DOHH2 (cell line): Measurements from ENCODE around the gene PEAK3.

Source experiments
- H3F3A ChIP-seq: fragments of 200-600 bp; sonication (generic), shearing (Covaris generic); 2 replicates; pipeline ENCODE4 v1.6.0; 2016; ENCODE audit warnings: antibody characterized with exemption, mild to moderate bottlenecking; ENCODE audit not compliant: control insufficient read depth, insufficient read depth
- H3K27ac ChIP-seq: fragments of 200-600 bp; sonication (generic); 2 replicates; pipeline ENCODE4 v1.5.1; 2014; ENCODE audit warnings: low read depth, mild to moderate bottlenecking, low read length, moderate library complexity
- H3K27me3 ChIP-seq: fragments of 200-600 bp; sonication (generic); 2 replicates; pipeline ENCODE4 v1.6.1; 2014; ENCODE audit warnings: mild to moderate bottlenecking, low read length, mixed read lengths; ENCODE audit not compliant: control insufficient read depth
- H3K36me3 ChIP-seq: fragments of 200-600 bp; sonication (generic); 2 replicates; pipeline ENCODE4 v1.6.1; 2014; ENCODE audit warnings: mild to moderate bottlenecking, low read length, moderate library complexity, mixed read lengths; ENCODE audit not compliant: control insufficient read depth
- H3K4me1 ChIP-seq: fragments of 200-600 bp; sonication (generic); 2 replicates; pipeline ENCODE4 v1.6.1; 2014; ENCODE audit warnings: mild to moderate bottlenecking, low read length, mixed read lengths; ENCODE audit not compliant: control insufficient read depth
- H3K4me2 ChIP-seq: fragments of 200-600 bp; sonication (generic); 2 replicates; pipeline ENCODE4 v1.6.0; 2014; ENCODE audit warnings: mild to moderate bottlenecking, low read length, moderate library complexity
- H3K4me3 ChIP-seq: fragments of 200-600 bp; sonication (generic); 2 replicates; pipeline ENCODE4 v1.5.1; 2014; ENCODE audit warnings: mild to moderate bottlenecking, low read length, mixed read lengths
- H3K79me2 ChIP-seq: fragments of 200-600 bp; sonication (generic); 2 replicates; pipeline ENCODE4 v1.6.1; 2014; ENCODE audit warnings: mild to moderate bottlenecking, low read length, mixed read lengths; ENCODE audit not compliant: control insufficient read depth
- H3K9me2 ChIP-seq: fragments of 200-600 bp; sonication (generic); replicated peaks from 2 replicates; pipeline ENCODE4 v1.6.1; 2014; ENCODE audit warnings: mild to moderate bottlenecking, low read length, mixed read lengths; ENCODE audit not compliant: control insufficient read depth
- H3K9me3 ChIP-seq: fragments of 200-600 bp; sonication (generic); 2 replicates; pipeline ENCODE4 v1.6.1; 2014; ENCODE audit warnings: antibody characterized with exemption, low read length, mixed read lengths; ENCODE audit not compliant: control insufficient read depth, insufficient read depth
- H4K20me1 ChIP-seq: fragments of 200-600 bp; sonication (generic); 2 replicates; pipeline ENCODE4 v1.6.0; 2014; ENCODE audit warnings: low read depth, mild to moderate bottlenecking, antibody characterized with exemption, low read length, moderate library complexity; ENCODE audit not compliant: control insufficient read depth, insufficient read depth
- CTCF ChIP-seq: fragments of 200-600 bp; sonication (generic); IDR thresholded peaks from one replicate; pipeline ENCODE4 v1.5.1; 2014; ENCODE audit warnings: antibody characterized with exemption, mild to moderate bottlenecking, low read depth, low read length; ENCODE audit not compliant: poor library complexity, severe bottlenecking
- EZH2phosphoT487 ChIP-seq: fragments of 200-600 bp; sonication (generic); IDR thresholded peaks from 2 replicates; pipeline ENCODE4 v1.6.1; 2017; ENCODE audit warnings: borderline replicate concordance, mild to moderate bottlenecking, antibody characterized with exemption, low read length, moderate library complexity, mixed read lengths

Gene PEAK3

GRCh38 chr19:2248136-2249009, 33.6 kb downstream of the PEAK3 start:
- H3K36me3 ChIP-seq, result peaks cover 63% of the 10 kb centered on the region
- no peak overlapping the region for H3K4me3 ChIP-seq
- H3K4me1 ChIP-seq, result peaks cover 11% of the 10 kb centered on the region
- no peaks in the 10 kb centered on the region for H3K9me3 ChIP-seq
- H3K27me3 ChIP-seq, result no peaks in the 10 kb centered on the region
- H3K27ac ChIP-seq, result no peak overlapping the region
- TF ChIP-seq EZH2phosphoT487, result no peak
- no peak for TF ChIP-seq CTCF
- H3K79me2 ChIP-seq, result peaks cover 14% of the 10 kb centered on the region
- H4K20me1 ChIP-seq, result no peaks in the 10 kb centered on the region
- H3K9me2 ChIP-seq, result no peaks in the 10 kb centered on the region
- no peak overlapping the region for H3K4me2 ChIP-seq
- no peaks in the 10 kb centered on the region for H3F3A ChIP-seq

DNA sequence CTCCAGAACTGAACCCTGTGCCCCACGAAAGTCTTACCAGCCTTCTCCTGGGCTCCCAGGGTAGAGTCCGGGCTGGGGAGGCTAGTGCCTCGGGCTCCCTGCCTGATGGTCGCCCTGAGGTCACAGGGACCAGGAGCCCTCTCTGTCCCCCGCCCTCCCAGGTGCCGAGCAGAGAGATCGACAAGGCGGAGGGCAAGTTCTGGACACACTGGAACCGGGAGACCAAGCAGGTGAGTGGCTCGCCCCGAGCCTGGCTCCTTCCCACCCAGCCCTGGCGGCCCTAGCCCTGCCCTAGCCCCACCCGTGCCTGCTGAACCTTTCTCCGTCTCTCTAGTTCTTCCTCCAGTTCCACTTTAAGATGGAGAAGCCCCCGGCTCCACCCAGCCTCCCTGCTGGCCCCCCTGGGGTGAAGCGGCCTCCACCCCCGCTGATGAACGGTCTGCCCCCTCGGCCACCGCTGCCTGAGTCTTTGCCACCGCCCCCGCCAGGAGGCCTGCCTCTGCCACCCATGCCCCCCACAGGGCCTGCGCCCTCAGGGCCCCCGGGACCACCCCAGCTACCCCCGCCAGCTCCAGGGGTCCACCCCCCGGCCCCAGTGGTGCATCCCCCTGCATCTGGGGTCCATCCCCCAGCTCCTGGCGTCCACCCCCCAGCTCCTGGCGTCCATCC, 34.4 kb downstream of the PEAK3 start:
- Histone ChIP-seq H3K79me2 (peaks cover 22% of the 10 kb centered on the region), H3K27ac (no peak overlapping the region), H3K36me3 (peaks cover 71% of the 10 kb centered on the region), H3F3A (no peaks in the 10 kb centered on the region), H3K9me3 (no peaks in the 10 kb centered on the region), H3K9me2 (no peaks in the 10 kb centered on the region), H3K4me1 (peaks cover 3% of the 10 kb centered on the region), H3K4me3 (no peak overlapping the region), H3K27me3 (no peaks in the 10 kb centered on the region), H3K4me2 (no peak overlapping the region), H4K20me1 (peaks cover 4% of the 10 kb centered on the region; the same call in 1 of the 2 replicates)
- TF ChIP-seq CTCF, result no peak
- no peak for TF ChIP-seq EZH2phosphoT487

DNA sequence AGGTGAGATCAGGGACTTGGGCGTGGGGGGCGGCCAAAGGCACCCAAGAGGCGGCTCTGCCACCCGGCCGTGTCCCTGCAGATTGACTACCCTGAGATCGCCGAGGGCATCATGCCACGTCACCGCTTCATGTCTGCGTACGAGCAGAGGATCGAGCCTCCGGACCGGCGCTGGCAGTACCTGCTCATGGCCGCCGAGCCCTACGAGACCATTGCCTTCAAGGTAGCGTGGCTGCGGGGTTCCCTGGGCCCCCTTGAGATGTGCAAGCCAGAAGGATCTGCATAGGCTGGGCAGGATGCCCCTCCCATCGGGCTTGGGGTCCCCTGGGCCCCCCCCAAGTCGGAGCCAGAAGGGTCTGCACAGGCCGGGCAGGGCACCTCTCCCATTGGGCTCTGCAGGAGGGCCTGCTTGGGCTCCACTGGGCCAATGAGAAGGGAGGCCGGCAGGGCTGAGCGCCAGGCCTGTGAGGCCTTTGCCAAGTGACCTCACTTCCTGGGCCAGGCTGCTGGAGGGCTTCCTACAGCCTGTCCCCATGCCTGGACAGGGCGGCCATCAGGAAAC, 35.1 kb downstream of the PEAK3 start:
- H3F3A ChIP-seq, result no peaks in the 10 kb centered on the region
- peaks cover 29% of the 10 kb centered on the region for H3K79me2 ChIP-seq
- H3K4me2 ChIP-seq, result no peak overlapping the region
- H3K4me1 ChIP-seq, result no peaks in the 10 kb centered on the region
- H3K9me3 ChIP-seq, result no peaks in the 10 kb centered on the region
- TF ChIP-seq EZH2phosphoT487 (no peak), CTCF (no peak)
- no peak overlapping the region for H3K27ac ChIP-seq
- H3K4me3 ChIP-seq, result no peak overlapping the region
- no peaks in the 10 kb centered on the region for H3K27me3 ChIP-seq
- H3K36me3 ChIP-seq, result peaks cover 78% of the 10 kb centered on the region
- no peaks in the 10 kb centered on the region for H3K9me2 ChIP-seq
- peaks cover 4% of the 10 kb centered on the region; the same call in 1 of the 2 replicates for H4K20me1 ChIP-seq
